HuH-7 (cell line): Measurements from ENCODE around the gene KCNJ13.

ENCODE experiments used
- DNase-seq: peaks from one replicate; pipeline ENCODE4 v3.0.0; 2011; ENCODE audit warnings: low spot score

KCNJ13 gene

DNA sequence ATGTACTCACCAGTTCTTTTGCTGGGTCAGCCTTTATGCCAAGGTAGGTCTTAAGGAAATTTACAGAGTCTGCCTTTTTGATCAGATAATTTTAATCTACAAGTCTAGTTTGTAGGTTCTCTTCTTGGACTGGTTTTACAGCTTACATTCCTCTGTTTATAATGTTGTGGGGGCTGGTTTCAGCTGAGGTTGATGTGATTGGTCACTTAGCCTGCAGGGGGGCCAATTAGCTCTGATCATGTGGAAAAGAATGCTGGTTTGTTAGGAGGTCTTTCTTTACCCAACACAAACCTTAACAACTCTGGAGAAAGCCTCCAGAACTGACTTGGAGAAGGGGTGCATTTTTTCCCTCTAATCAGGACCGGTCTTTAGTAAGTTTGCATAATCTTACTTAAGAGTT, at the start of gene KCNJ13:
Gene KCNJ13, minus strand, starts transcription at position 131 of the 400 bp plus-strand sequence. CDS start 5,203 bp downstream, outside the sequence.
- DNase-seq: peak; percentile 4

DNA sequence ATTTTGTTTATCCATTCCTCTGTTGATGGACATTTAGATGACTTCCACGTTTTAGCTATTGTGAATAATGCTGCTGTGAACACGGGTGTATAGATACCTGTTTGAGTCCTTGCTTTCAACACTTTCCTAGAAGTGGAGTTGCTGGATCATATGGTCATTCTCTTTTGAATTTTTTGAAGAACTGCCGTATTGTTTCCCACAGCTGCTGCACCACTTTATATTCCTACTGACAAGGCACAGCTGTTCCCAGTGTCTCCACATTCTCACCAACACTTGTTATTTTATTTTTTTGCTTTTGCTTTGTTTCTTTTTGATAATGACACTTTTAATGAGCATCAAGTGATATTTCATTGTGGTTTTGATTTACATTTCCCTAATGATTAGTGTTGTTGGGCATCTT, 41.4 kb upstream of the KCNJ13 start:
- no peak for DNase-seq

DNA sequence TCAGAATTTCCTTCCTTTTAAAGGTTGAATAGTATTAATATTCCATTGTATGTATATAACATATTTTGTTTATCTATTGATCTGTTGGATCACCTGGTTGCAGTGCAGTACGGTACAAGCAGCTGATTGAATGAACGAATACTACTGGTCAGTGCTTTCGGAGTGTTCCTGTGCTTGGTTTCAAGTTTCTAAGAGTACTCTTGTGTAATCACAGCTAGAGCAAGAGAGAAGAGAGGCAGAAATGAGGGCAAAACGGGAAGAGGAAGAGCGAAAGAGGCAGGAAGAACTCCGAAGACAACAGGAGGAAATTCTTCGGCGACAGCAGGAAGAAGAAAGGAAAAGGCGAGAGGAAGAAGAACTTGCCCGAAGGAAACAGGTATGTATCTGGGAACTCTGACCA, 40.3 kb upstream of the KCNJ13 start:
- no peak for DNase-seq

DNA sequence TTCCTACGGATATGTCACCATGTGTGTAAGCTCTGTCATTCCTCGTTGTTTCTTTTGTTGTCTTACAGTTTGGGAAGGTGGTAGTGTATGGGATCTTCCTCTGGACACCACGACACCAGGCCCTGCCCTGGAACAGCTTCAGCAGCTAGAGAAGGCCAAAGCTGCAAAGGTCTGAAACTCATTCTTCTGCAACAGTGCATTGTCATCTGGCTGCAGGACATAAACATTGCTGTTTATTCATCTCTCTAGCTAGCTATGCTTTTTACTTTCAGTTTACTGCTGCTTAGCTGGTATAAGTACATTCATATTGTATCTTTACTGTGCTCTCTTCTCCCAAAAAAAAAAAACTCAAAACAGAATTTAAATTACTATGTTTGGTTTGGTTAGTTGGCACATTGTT, 39.2 kb upstream of the KCNJ13 start:
- DNase-seq: no peak

DNA sequence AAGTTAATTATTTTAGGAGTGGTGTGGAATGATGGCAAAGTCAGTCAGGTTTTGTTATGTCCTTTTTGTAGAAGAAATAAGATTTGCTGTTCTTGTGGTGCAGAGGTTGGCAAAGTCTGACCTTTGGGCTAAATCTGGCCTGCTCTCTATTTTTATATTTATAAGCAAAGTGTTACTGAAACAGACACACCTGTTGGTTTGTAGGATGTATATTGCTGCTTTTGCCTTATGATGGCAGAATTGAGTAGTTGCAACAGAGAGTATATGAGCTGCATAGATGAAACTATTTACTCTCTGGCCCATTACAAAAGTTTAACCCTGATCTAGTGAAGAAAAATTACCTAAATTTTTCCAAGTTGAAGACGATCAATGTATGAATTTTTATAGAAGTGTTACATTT, 34.1 kb upstream of the KCNJ13 start:
- no peak for DNase-seq

DNA sequence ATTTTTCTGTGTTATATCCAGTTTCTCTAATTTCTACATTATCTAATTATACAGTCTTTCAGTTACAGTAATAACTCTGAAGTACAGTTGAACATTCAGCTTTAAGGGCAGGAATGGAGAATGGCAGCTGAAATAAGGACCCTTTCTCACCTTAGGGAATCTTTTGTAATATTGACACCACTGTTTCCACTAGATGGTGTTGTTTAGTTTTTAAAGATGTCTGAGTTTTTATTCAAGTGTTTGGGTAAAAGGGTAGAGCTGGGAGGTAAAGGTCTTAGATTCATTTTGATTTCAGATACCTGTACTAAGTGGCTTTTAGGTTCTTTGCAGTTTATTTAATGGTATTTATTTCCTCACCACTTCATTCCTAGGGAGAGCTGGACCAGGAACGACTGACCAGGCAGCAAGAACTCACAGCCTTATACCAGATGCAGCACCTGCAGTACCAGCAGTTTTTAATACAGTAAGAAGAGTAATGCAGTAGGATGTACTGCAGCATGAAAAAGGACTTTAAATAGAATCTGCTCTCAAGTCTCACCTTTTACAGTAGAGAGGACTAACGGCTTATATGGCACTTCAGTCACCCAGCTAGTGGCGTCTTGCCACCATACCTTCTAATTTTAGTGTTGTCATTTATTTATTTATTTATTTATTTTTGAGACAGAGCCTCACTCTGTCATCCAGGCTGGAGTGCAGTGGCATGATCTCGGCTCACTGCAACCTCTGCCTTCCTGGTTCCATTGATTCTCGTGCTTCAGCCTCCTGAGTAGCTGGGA, 33.2 kb upstream of the KCNJ13 start:
- DNase-seq: no peak

DNA sequence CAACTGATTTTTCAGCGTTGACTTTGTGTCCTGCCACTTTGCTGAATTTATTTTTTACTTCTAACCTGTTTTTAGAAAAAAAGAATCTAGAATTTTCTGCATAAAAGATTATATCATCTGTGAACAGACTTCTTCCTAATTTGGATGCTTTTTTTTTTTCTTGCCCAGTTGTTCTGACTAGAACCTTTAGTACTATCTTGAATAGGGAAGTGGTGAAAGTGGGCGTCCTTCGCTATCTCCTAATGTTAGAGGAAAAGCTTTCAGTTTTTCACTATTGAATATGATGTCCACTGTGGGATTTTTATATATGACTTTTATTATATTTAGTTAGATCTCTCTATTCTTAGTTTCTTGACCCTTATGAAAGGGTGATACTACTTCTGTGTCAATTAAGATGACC, 25.7 kb upstream of the KCNJ13 start:
- DNase-seq: no peak

DNA sequence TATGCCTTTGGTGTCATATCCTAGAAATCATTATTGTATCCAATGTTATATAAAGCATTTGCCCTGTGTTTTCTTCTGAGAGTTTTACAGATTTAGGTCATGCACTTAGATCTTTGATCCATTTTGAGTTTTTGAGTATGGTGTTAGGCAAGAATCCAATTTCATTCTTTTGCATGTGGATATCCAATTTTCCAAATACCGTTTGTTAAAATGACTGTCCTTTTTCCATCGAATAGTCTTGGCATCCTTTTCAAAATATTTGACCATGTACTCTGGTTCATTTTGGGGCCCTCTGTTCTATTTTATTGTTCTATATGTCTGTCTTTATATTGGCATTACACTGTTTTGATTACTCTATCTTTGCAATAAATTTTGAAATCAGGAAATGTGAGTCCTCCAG, 23.8 kb upstream of the KCNJ13 start:
- DNase-seq: no peak

DNA sequence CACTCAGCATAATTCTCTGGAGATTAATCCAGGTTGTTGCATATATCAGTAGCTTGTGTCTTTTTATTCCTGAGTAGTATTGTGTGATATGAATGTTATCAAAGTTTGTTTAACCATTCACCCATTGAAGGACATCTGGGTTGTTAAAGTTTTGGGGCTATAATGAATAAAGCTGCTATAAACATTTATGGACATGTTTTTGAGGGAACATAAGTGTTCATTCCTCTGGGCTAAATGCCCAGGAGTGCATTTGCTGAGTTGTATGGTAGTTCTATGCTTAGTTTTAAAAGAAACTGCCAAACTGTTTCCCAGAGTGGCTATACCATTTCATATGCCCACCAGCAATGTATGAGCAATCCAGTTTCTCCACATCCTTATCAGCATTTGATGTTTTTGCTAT, 21.8 kb upstream of the KCNJ13 start:
- DNase-seq: no peak

DNA sequence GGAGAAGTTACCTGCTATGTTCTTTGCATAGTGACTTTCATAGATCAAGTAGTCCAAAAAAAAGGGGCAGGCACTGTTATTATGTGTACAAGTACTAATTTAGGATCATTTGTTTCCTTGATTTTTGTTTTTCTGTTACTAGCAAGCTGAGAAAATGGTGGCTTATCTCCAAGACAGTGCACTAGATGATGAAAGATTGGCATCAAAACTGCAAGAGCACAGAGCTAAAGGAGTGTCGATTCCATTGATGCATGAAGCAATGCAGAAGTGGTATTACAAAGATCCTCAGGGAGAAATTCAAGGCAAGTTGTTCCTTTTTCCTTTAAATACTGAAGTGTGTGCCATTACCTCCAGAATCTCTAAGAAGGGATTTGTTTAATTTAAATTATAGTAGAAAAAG, 19.6 kb upstream of the KCNJ13 start:
- no peak for DNase-seq

DNA sequence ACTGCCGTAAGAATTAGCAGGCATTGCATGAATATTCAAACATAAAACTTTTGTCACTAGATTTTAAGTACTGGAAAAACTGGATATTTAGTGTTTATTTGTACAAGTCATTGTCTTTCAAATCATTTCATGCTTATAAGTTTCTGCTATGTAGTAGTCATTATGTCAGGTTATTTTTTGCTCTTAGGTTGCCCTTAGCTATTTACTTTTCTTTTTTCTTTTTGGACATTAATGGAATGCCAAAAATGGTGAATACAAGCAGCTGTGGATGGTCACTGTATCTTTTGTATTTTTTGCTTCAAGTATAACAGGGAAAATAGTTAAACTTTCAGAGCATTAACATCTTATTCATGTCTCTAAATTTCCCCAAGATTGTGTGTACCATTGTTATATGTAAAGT, 18.6 kb upstream of the KCNJ13 start:
- DNase-seq: no peak

DNA sequence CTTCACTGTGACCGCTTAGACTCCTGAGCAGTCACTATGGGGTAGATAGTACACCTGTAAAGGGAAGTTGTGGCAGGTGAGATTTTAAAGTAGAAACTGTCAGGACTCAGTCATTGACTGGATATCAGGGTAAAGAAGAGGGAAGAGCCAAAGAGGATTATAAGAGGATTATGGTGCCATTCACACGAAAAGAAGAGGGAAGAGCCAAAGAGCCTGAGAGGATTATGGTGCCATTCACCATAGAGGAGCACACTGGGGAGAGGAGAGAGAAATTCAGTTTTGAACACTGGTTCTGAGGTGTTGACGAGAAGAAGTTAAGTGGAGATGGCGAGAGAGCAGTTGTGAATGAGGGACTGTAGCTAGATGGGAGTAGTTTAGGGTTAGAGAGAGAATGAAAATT, 16.9 kb upstream of the KCNJ13 start:
- DNase-seq: no peak

DNA sequence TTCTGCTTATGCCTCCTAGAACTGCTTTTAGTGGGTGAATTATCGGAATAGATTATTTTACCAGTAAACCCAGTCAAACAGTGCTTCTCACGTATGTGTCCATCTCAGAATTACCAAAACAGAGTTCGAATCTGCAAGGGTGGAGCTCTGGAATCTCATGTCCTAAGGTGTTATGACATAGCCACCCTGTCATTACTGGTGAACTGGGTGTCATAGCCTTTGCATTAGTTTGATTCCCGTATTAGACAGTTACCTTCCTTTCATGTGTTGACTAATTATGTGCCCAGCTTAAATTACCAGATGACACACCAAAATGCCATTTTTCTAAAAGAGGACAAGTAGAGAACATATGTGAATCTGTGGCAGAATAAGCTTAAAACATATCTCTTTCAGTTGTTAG, 15.2 kb upstream of the KCNJ13 start:
- no peak for DNase-seq

DNA sequence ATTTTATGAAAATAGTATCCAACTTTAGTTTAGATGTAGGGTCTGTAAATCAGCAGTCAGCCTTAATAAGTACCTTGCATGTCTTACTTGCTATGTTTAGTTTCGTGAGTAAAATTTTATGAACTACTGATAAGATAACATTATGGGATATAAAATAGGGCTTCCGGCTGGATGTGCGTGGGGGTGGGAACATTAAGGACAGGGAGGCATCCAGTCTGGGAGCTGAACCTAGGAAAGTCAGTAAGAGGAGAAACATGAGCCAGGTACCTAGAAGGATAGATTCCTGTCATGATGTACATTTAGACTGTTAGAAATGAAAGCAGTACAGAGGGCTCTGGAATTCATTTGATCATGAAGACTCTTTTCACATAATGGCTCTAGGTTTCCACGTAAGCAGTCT, 12.7 kb upstream of the KCNJ13 start:
- DNase-seq: no peak

DNA sequence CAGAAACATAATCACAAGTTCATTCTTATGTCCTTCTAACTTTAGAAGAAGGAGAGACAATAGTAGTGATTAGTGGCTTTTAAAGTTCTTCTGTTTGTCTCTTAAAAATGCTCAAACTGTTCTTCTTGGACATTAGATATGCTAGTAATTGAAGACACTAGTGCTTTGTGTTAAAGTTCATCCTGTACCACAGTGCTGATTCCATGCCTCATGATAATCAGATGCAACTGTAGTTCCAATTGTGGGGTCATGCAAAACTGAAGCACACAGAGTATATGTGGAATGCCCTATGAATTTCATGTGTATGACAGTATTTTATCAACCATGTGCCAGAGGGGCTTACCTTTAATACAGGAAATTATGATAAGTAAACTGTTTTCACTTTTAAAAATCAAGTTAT, 11.4 kb upstream of the KCNJ13 start:
- no peak for DNase-seq

DNA sequence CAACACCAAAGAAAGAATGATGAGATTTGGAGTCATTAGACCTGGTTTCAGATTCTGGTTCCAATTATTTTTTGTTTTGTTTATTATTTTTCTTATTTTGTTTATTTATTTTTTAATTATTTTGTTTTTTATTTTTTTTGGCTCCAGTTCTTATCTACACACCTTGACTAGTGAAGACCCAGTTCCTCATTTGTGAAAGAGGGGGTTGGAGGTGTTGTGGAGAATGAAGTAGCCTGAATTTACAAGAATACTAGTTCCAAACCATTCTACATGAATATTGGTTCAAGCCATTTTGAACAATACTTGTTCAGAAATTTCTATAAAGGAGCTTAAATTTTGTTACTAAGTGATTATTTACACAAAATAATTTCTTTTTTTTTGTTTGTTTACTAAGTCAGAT, 6.9 kb upstream of the KCNJ13 start:
- no peak for DNase-seq

DNA sequence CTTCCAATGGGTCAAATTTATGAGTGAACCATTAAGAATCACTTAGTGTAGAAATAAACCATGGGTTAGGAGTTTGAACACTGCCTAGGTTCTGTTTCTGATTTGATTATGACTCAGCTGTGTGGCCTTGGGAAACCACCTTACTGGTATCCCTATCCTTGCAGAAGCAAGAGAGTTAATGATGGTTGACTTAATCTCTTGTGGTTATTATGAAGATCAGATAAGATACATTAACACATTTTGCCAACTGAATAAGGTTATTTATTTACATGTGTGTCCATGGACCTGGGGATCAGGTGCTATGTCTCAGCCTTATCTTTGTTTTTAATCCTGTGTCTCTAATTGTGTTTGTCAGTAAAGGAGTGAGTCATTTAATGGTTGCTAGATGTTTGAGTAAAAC, 5.4 kb upstream of the KCNJ13 start:
- peak; percentile 5 for DNase-seq

DNA sequence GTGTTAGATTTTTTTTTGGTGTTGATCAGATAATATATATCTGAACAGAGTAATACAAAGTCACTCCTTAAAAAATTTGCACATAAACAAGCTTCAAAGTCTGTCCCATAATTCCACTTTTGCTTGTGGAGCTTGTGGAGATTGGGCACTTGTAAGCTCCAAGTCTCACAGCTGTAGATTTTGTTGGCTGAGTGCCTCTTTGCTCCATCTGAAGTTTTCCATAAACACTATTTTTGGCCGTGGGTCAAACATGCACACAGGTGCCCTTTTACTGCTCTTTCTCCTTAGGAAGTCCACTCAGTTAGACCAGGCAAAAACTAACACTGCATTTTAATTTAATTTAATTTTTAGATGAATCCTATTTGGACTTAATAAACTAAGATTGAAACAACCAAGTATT, 3.6 kb upstream of the KCNJ13 start:
- no peak for DNase-seq

DNA sequence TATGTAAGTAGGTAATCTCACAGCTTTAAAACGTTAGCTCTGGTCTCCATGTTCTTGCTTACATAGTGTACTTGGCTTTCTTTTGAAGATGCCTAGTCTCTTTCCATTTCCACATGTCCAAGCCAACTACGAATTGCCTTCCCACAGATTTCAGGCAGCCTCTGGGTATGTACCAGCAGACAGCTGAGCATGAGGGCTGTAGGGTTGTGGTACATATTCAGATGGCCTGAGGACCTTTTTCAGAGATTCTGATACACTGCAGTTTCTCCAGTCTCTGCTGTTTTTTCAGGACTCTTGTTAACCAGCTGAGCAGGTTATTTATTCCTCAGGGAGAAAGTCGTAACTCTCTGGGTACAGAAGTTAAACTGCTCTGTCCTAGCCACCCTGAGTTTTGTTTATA, 3.1 kb upstream of the KCNJ13 start:
- no peak for DNase-seq

DNA sequence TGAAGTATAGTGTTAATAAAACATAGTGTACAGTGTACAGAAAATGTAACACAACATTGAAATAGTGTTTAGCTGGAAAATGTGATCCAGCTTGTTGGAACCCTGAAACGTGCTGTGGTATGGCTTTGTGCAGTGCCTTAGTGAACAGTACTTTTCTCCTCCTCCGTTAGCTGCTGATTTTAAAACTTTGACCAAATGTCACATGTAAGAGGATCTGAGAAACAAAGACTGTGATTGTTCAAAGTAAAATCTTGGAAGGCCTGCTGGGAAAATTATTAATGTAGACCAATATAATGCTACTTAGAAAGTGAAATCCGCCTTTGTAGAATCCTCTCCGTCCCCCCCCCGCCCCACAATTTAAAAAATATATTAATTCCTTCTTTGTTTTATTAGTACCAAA, 911 bp upstream of the KCNJ13 start:
- no peak for DNase-seq

DNA sequence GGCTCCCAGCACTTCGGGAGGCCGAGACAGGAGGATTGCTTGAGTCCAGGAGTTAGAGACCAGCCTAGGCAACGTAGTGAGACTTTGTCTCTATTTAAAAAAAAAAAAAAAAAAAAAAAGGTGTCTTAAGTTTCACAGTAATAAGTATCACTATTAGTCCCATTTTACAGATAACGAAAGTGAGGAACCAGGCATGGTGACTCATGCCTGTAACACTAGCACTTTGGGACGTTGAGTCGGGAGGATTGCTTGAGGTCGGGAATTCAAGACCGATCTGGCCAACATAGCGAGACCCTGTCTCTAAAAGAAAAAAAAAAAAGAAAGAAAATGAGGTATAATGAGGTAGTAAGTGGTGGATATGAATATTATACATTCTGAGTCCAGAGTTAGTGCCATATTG, 2.5 kb downstream of the KCNJ13 start:
- no peak for DNase-seq

DNA sequence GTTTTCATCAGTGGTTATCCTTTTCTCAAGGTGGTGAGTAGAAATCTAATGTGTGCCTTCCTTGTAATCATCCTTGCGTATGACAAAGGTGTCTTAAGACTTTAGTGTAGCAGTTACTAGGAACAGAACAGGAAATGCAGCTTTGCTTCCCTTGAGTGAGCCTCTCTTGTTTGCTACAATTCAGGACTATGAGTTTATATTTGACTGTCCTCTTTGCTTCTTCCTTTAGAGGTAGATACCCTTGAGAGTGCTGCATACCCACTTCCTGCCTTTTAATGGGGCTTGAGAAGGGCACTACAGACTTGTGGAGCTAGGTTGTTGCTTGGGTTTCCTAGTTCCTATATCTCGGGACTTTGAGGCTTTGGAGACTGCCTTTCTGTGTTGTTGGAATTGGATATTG, 3.8 kb downstream of the KCNJ13 start:
- DNase-seq: no peak

DNA sequence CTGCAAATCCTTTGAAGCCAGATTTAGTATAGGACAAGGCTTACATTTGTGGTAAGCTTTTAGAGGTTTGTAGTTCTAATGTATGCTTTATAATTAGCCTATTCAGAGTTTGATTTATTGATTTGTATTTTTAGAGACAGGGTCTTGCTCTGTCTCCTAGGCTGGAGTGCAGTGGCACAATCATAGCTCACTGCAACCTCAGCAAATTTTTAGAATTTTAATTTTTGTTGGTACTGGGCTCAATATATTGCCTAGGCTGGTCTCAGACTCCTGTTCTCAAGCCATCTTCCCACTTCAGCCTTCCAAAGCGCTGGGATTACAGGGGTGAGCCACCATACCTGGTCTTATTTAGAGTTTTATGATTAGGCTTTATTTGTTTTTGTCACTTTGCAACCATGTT, 4.5 kb downstream of the KCNJ13 start:
- no peak for DNase-seq

DNA sequence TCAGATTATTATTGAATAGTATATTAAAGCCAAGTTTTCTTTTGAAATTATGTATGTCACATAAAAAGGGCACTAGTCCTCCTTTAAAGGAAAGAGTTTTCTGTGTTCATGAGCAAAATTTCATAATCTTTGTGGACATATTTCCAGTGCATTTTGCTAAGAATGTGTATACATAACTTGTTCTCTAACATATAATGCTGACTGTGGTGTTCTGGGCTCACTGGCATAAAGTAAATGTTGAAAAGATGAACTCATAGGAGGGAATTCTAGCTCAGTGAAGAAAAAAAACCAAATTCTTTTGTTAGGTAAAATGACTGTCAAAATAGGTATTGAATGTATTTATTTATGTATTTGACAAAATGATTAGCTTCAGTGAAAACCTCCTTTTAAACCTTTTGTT, 6.2 kb downstream of the KCNJ13 start:
- no peak for DNase-seq

DNA sequence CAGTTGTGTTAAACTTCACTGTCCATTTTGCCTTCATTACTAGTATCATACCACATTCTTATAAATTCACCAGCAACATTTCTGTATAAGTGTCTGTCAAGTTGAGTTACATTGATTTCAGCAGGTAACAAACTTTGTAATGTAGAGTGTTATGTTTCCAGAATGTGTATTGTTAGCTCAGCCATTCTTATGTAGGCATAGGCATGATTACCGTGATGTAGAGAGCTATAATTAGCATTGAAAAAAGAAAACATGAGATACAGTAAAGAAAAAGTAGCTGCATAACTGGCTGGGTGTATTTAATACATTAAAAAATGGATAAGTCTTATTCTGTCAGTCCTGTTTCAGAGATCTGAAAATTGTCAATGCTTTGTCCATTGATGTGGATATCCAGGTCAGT, 8.5 kb downstream of the KCNJ13 start:
- DNase-seq: no peak
